Chondrocyte (in vitro differentiated cells): ENCODE measurements around the gene TMEM203. TPM values are rescaled to one million over a fixed set of nuclear protein-coding genes. Genes with fewer than 3 reads are reported as not detected.

ENCODE experiments used
- DNase-seq: peaks from one replicate; pipeline ENCODE4 v3.0.0; 2021; ENCODE audit warnings: mixed read lengths, low spot score
- H3K27ac Mint-ChIP-seq: one replicate; pipeline ENCODE4 v1.8.0; 2021; ENCODE audit warnings: mild to moderate bottlenecking, moderate library complexity, mixed read lengths; ENCODE audit not compliant: unreplicated experiment
- H3K27me3 Mint-ChIP-seq: 2 replicates; pipeline ENCODE4 v1.8.0; 2021; ENCODE audit warnings: low read depth, mixed read lengths
- H3K36me3 Mint-ChIP-seq: 2 replicates; pipeline ENCODE4 v1.8.0; 2021; ENCODE audit warnings: low read depth, mixed read lengths
- H3K4me1 Mint-ChIP-seq: 2 replicates; pipeline ENCODE4 v1.8.0; 2021; ENCODE audit warnings: low read depth, mild to moderate bottlenecking, mixed read lengths
- H3K4me3 Mint-ChIP-seq: one replicate; pipeline ENCODE4 v1.8.0; 2021; ENCODE audit warnings: mild to moderate bottlenecking, moderate library complexity, mixed read lengths; ENCODE audit not compliant: unreplicated experiment
- H3K9me3 Mint-ChIP-seq: 2 replicates; pipeline ENCODE4 v1.8.0; 2021; ENCODE audit warnings: low read depth, mixed read lengths
- CTCF ChIP-seq: fragments of 200-600 bp; sonication (generic); IDR thresholded peaks from 2 replicates; pipeline ENCODE4 v1.5.0; 2021; ENCODE audit warnings: antibody characterized with exemption, mild to moderate bottlenecking, moderate library complexity
- total RNA-seq: library from RNA; stranded (reverse); gene quantifications from 3 replicates; pipeline ENCODE4 v1.2.1, GENCODE V29; 2021

TMEM203 gene
- total RNA-seq, 1 donor from 2014 or later = 34.9 TPM

GRCh38 chr9:137187386-137187785, 18.1 kb downstream of the TMEM203 start:
- no peak for TF ChIP-seq CTCF
- no peak for DNase-seq
- H3K27ac Mint-ChIP-seq = peak overlapping the region; percentile 63
- peaks cover 36% of the 10 kb centered on the region for H3K4me1 Mint-ChIP-seq
- H3K9me3 Mint-ChIP-seq = no peaks in the 10 kb centered on the region
- no peaks in the 10 kb centered on the region for H3K27me3 Mint-ChIP-seq
- peaks cover 8% of the 10 kb centered on the region for H3K36me3 Mint-ChIP-seq
- H3K4me3 Mint-ChIP-seq = peak overlapping the region; percentile 85

- TF ChIP-seq CTCF = no peak
- H3K27ac Mint-ChIP-seq = no peak overlapping the region
- H3K9me3 Mint-ChIP-seq = no peaks in the 10 kb centered on the region
Observed at GRCh38 chr9:137186385-137186784, 19.1 kb downstream of the TMEM203 start.

GRCh38 chr9:137185921-137186320, 19.5 kb downstream of the TMEM203 start:
- Mint-ChIP-seq H3K27me3 (no peaks in the 10 kb centered on the region), H3K9me3 (no peaks in the 10 kb centered on the region), H3K4me1 (peaks cover 34% of the 10 kb centered on the region), H3K36me3 (peaks cover 12% of the 10 kb centered on the region), H3K27ac (no peak overlapping the region), H3K4me3 (no peak overlapping the region)
- no peak for TF ChIP-seq CTCF
- DNase-seq = no peak

More at GRCh38 chr9:137186385-137186784, 19.1 kb downstream of the TMEM203 start:
- Mint-ChIP-seq H3K27me3 (no peaks in the 10 kb centered on the region), H3K36me3 (peaks cover 12% of the 10 kb centered on the region), H3K4me1 (peaks cover 36% of the 10 kb centered on the region), H3K4me3 (peak overlapping the region; percentile 85)
- no peak for DNase-seq

- Mint-ChIP-seq H3K4me3 (no peak overlapping the region), H3K9me3 (no peaks in the 10 kb centered on the region), H3K27me3 (no peaks in the 10 kb centered on the region), H3K27ac (no peak overlapping the region), H3K4me1 (peaks cover 29% of the 10 kb centered on the region), H3K36me3 (peaks cover 11% of the 10 kb centered on the region)
- DNase-seq = no peak
- TF ChIP-seq CTCF = no peak
Observed at GRCh38 chr9:137184881-137185660, 20.4 kb downstream of the TMEM203 start.

GRCh38 chr9:137183980-137184595, 21.4 kb downstream of the TMEM203 start:
- Mint-ChIP-seq H3K4me1 (peaks cover 22% of the 10 kb centered on the region), H3K27ac (no peak overlapping the region), H3K27me3 (no peaks in the 10 kb centered on the region), H3K36me3 (peaks cover 17% of the 10 kb centered on the region), H3K9me3 (no peaks in the 10 kb centered on the region), H3K4me3 (no peak overlapping the region)
- no peak for DNase-seq
- TF ChIP-seq CTCF = no peak
